ENCODE results near the gene FAM234B.

FAM234B gene

GRCh38 chr12:13090054-13090453 is 45.9 kb downstream of the FAM234B start:
- Histone ChIP-seq H3K4me2 (ENCODE audit: low read depth, low read length, poor library complexity, severe bottlenecking) (no peak overlapping the region), H4K20me1 (ENCODE audit: low read depth, low read length) (no peaks in the 10 kb centered on the region), H2AFZ (ENCODE audit: low read depth, low read length, severe bottlenecking) (no peak overlapping the region), H3F3A (ENCODE audit: insufficient read depth) (no peaks in the 10 kb centered on the region), H3K79me2 (ENCODE audit: insufficient read depth, low read length) (no peaks in the 10 kb centered on the region), H3K9ac (ENCODE audit: low read length) (no peak overlapping the region), H3K36me3 (ENCODE audit: low read length) (no peaks in the 10 kb centered on the region), H3K9me2 (replicated peaks; ENCODE audit: insufficient read depth, low read length) (no peaks in the 10 kb centered on the region), H3K4me3 (ENCODE audit: insufficient read depth, low read length, poor library complexity, severe bottlenecking) (no peak overlapping the region), H3K9me3 (ENCODE audit: insufficient read depth, low read length) (no peaks in the 10 kb centered on the region), H3K27me3 (ENCODE audit: low read length) (no peaks in the 10 kb centered on the region), H3K27ac (ENCODE audit: low read depth, low read length) (no peak overlapping the region)
- TF ChIP-seq CTCF (IDR thresholded peaks at IDR 0.05; ENCODE audit: insufficient read depth, low read length, poor library complexity, severe bottlenecking) (no peak), EZH2phosphoT487 (conservative IDR thresholded peaks at IDR 0.05; ENCODE audit: low read length) (no peak)

GRCh38 chr12:13091832-13092231 is 47.7 kb downstream of the FAM234B start:
- Histone ChIP-seq H3K9me3 (ENCODE audit: insufficient read depth, low read length) (no peaks in the 10 kb centered on the region), H3K4me3 (ENCODE audit: insufficient read depth, low read length, poor library complexity, severe bottlenecking) (no peak overlapping the region), H3K27ac (ENCODE audit: low read depth, low read length) (no peak overlapping the region), H3K9me2 (replicated peaks; ENCODE audit: insufficient read depth, low read length) (no peaks in the 10 kb centered on the region), H3K36me3 (ENCODE audit: low read length) (no peaks in the 10 kb centered on the region), H3F3A (ENCODE audit: insufficient read depth) (no peaks in the 10 kb centered on the region), H3K9ac (ENCODE audit: low read length) (no peak overlapping the region), H4K20me1 (ENCODE audit: low read depth, low read length) (no peaks in the 10 kb centered on the region), H3K27me3 (ENCODE audit: low read length) (no peaks in the 10 kb centered on the region), H3K79me2 (ENCODE audit: insufficient read depth, low read length) (no peaks in the 10 kb centered on the region), H2AFZ (ENCODE audit: low read depth, low read length, severe bottlenecking) (no peak overlapping the region), H3K4me2 (ENCODE audit: low read depth, low read length, poor library complexity, severe bottlenecking) (no peak overlapping the region)
- TF ChIP-seq CTCF (IDR thresholded peaks at IDR 0.05; ENCODE audit: insufficient read depth, low read length, poor library complexity, severe bottlenecking), result no peak
- no peak for TF ChIP-seq EZH2phosphoT487 (conservative IDR thresholded peaks at IDR 0.05; ENCODE audit: low read length)

- no peaks in the 10 kb centered on the region for H3K9me3 ChIP-seq (ENCODE audit: insufficient read depth, low read length)
- no peaks in the 10 kb centered on the region for H3K27me3 ChIP-seq (ENCODE audit: low read length)
- H3K4me2 ChIP-seq (ENCODE audit: low read depth, low read length, poor library complexity, severe bottlenecking), result no peak overlapping the region
- no peak overlapping the region for H3K9ac ChIP-seq (ENCODE audit: low read length)
- no peaks in the 10 kb centered on the region for H3F3A ChIP-seq (ENCODE audit: insufficient read depth)
- no peak overlapping the region for H3K4me3 ChIP-seq (ENCODE audit: insufficient read depth, low read length, poor library complexity, severe bottlenecking)
- H4K20me1 ChIP-seq (ENCODE audit: low read depth, low read length), result no peaks in the 10 kb centered on the region
- H2AFZ ChIP-seq (ENCODE audit: low read depth, low read length, severe bottlenecking), result no peak overlapping the region
- H3K79me2 ChIP-seq (ENCODE audit: insufficient read depth, low read length), result no peaks in the 10 kb centered on the region
- TF ChIP-seq CTCF (IDR thresholded peaks at IDR 0.05; ENCODE audit: insufficient read depth, low read length, poor library complexity, severe bottlenecking) (no peak), EZH2phosphoT487 (conservative IDR thresholded peaks at IDR 0.05; ENCODE audit: low read length) (no peak)
- H3K36me3 ChIP-seq (ENCODE audit: low read length), result no peaks in the 10 kb centered on the region
- H3K9me2 ChIP-seq (replicated peaks; ENCODE audit: insufficient read depth, low read length), result no peaks in the 10 kb centered on the region
- H3K27ac ChIP-seq (ENCODE audit: low read depth, low read length), result no peak overlapping the region
Measured at GRCh38 chr12:13093191-13093847, 49.1 kb downstream of the FAM234B start.

Data from SU-DHL-6 (cell line).